Activated B cell treated with CpG ODN at 0.5 μM for 24 hours (primary cell): ENCODE measurements around the gene TTR. TPM values are rescaled to one million over a fixed set of nuclear protein-coding genes. Genes with fewer than 3 reads are reported as not detected.

Experiments
- ATAC-seq: fragments of 200-7000 bp; cut with Tn5 transposase; one replicate; pipeline ENCODE4 v1.10.0; 2021; ENCODE audit warnings: low read depth, mild to moderate bottlenecking, moderate library complexity
- CTCF ChIA-PET: fragments of 350-600 bp; sonication (Branson Sonifier 250); formaldehyde crosslinking; loops from one replicate; lab custom pipeline; 2021; ENCODE audit warnings: antibody characterized with exemption; lab: Charles Lee
- POLR2A ChIA-PET: fragments of 350-600 bp; sonication (Branson Sonifier 250); formaldehyde crosslinking; loops from one replicate; lab custom pipeline; 2021; ENCODE audit warnings: antibody characterized with exemption; lab: Charles Lee
- DNase-seq: peaks from one replicate; pipeline ENCODE4 v3.0.0; 2022
- H3K27ac Mint-ChIP-seq: one replicate; pipeline ENCODE4 v1.8.0; 2020; ENCODE audit warnings: mixed read lengths
- H3K27me3 Mint-ChIP-seq: one replicate; pipeline ENCODE4 v1.8.0; 2021; ENCODE audit warnings: mixed read lengths
- H3K36me3 Mint-ChIP-seq: one replicate; pipeline ENCODE4 v1.8.0; 2021; ENCODE audit warnings: low read depth, mixed read lengths
- H3K4me1 Mint-ChIP-seq: one replicate; pipeline ENCODE4 v1.8.0; 2021; ENCODE audit warnings: mixed read lengths
- H3K4me3 Mint-ChIP-seq: one replicate; pipeline ENCODE4 v1.8.0; 2020; ENCODE audit warnings: mild to moderate bottlenecking, mixed read lengths
- H3K9me3 Mint-ChIP-seq: one replicate; pipeline ENCODE4 v1.8.0; 2020; ENCODE audit warnings: mixed read lengths
- intact Hi-C: fragments of 100-400 bp; cut with micrococcal nuclease; formaldehyde crosslinking; loops from one replicate; pipeline ENCODE4 v1.15.1; 2024
- total RNA-seq: library from RNA; stranded (reverse); gene quantifications from 2 replicates; pipeline ENCODE4 v1.2.3, GENCODE V29; 2022
- TF ChIP-seq, protein P1 (sequence below): fragments of 200-600 bp; IDR thresholded peaks from one replicate; pipeline ENCODE4 v1.8.0; 2022; ENCODE audit warnings: antibody characterized with exemption, mild to moderate bottlenecking

The TTR gene
- total RNA-seq, result not detected in 2 replicates

DNA sequence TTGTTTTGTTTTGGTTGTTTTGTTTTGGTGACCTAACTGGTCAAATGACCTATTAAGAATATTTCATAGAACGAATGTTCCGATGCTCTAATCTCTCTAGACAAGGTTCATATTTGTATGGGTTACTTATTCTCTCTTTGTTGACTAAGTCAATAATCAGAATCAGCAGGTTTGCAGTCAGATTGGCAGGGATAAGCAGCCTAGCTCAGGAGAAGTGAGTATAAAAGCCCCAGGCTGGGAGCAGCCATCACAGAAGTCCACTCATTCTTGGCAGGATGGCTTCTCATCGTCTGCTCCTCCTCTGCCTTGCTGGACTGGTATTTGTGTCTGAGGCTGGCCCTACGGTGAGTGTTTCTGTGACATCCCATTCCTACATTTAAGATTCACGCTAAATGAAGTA, at the start of gene TTR:
Gene TTR, plus strand, starts transcription at position 250 of the 400 bp plus-strand sequence. Its CDS starts 26 bp downstream, at position 276.
- ChIA-PET CTCF (no interaction called here), POLR2A (no interaction called here)
- Mint-ChIP-seq H3K36me3 (no peaks in the 10 kb centered on the region), H3K9me3 (no peaks in the 10 kb centered on the region), H3K4me1 (no peaks in the 10 kb centered on the region), H3K27ac (no peak within 1 kb of the TSS), H3K4me3 (no peak within 1 kb of the TSS), H3K27me3 (no peaks in the 10 kb centered on the region)
- TF ChIP-seq, protein P1, sequence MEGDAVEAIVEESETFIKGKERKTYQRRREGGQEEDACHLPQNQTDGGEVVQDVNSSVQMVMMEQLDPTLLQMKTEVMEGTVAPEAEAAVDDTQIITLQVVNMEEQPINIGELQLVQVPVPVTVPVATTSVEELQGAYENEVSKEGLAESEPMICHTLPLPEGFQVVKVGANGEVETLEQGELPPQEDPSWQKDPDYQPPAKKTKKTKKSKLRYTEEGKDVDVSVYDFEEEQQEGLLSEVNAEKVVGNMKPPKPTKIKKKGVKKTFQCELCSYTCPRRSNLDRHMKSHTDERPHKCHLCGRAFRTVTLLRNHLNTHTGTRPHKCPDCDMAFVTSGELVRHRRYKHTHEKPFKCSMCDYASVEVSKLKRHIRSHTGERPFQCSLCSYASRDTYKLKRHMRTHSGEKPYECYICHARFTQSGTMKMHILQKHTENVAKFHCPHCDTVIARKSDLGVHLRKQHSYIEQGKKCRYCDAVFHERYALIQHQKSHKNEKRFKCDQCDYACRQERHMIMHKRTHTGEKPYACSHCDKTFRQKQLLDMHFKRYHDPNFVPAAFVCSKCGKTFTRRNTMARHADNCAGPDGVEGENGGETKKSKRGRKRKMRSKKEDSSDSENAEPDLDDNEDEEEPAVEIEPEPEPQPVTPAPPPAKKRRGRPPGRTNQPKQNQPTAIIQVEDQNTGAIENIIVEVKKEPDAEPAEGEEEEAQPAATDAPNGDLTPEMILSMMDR, result no peak
- DNase-seq (no peak), ATAC-seq (no peak)
- intact Hi-C loops, result no loop called here

DNA sequence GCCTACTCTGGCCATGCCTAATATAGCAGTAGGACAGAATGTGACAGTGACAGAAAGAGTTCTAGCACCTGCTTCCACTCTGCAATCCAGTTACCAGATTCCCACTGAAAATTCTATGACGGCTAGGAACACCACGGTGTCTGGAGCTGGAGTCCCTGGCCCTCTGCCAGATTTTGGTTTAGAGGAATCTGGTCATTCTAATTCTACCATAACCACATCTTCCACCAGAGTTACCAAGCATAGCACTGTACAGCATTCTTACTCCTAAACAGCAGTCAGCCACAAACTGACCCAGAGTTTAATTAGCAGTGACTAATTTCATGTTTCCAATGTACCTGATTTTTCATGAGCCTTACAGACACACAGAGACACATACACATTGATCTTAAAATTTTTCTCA, 45.2 kb upstream of the TTR start:
- ChIA-PET POLR2A (no interaction called here), CTCF (no interaction called here)
- Mint-ChIP-seq H3K4me1 (no peaks in the 10 kb centered on the region), H3K36me3 (no peaks in the 10 kb centered on the region), H3K4me3 (no peak overlapping the region), H3K9me3 (no peaks in the 10 kb centered on the region), H3K27me3 (no peaks in the 10 kb centered on the region), H3K27ac (no peak overlapping the region)
- intact Hi-C loops, result no loop called here
- TF ChIP-seq, protein P1, result no peak
- DNase-seq (no peak), ATAC-seq (no peak)

DNA sequence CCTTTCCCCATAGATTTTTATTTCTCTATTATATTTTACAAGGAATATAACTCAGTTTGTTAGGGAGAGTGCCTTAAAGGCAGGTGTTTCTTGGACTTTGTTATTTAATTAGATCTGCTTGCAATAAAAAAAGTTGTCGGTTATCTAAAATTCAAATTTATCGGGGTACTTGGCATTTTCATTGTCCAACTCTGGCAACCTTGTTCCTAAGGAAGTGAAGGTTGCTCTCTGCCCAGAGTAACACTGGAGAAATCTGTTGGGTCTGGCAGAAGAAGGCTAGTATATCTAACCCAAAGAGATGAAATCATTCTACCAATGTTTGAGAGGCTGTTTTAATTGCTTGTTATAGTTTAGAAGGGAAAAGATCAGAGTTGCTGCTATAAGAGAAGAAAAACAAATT, 42.8 kb upstream of the TTR start:
- no peaks in the 10 kb centered on the region for H3K36me3 Mint-ChIP-seq
- H3K27ac Mint-ChIP-seq, result no peak overlapping the region
- no peaks in the 10 kb centered on the region for H3K4me1 Mint-ChIP-seq
- no peak for DNase-seq
- no peak overlapping the region for H3K4me3 Mint-ChIP-seq
- no peaks in the 10 kb centered on the region for H3K27me3 Mint-ChIP-seq
- no peaks in the 10 kb centered on the region for H3K9me3 Mint-ChIP-seq
- CTCF ChIA-PET, result no interaction called here
- TF ChIP-seq, protein P1, result no peak
- intact Hi-C loops, result no loop called here
- POLR2A ChIA-PET, result no interaction called here
- ATAC-seq, result no peak

DNA sequence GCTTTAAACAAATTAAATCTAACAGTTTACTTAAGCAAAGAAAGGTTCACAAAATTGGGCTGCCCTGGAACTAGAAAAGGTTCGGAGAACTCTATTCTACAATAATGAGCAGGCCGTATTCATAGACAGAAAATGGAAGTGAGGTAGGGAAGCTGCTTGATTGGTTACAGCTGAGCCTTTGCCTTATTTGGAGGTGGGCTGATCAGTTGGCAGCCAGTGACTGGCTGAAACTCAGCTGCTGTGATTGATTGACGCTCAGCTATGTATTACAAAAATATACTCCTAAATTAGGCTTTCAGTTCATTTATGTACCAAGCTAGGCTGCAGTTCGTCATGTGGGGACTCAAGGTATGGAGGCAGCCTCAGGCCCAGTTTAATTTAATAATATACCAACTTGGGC, 42.3 kb upstream of the TTR start:
- Mint-ChIP-seq H3K27me3 (peaks cover 2% of the 10 kb centered on the region), H3K36me3 (no peaks in the 10 kb centered on the region), H3K27ac (no peak overlapping the region), H3K9me3 (no peaks in the 10 kb centered on the region), H3K4me1 (no peaks in the 10 kb centered on the region), H3K4me3 (no peak overlapping the region)
- ATAC-seq (no peak), DNase-seq (no peak)
- CTCF ChIA-PET, result interaction anchor here (1.1 kb wide), 1 partner anchor 174 kb away, joined by 5 read pairs; no protein-coding TSS in a partner anchor
- TF ChIP-seq, protein P1, result no peak
- POLR2A ChIA-PET, result no interaction called here
- intact Hi-C loops, result no loop called here

DNA sequence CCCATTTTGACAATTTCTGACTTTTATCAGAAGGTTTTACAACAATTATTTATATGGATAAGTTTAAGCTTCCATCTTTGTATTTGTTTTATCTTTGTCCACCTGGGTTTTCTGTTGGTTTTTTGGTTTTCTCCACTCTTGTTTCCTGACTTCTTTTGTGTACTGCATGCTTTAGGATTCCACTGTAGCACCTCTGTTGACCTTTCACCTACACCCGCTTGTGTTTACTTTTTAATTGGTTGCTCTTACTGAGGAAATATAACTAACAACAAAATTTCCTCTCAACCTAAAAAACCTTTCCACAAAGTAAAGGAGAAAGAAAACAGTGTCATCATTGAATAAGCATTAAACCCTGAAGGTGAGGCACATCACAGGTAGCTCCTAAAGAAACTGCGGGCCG, 39.8 kb upstream of the TTR start:
- intact Hi-C loops, result no loop called here
- DNase-seq (no peak), ATAC-seq (no peak)
- Mint-ChIP-seq H3K4me3 (no peak overlapping the region), H3K36me3 (no peaks in the 10 kb centered on the region), H3K9me3 (no peaks in the 10 kb centered on the region), H3K4me1 (no peaks in the 10 kb centered on the region), H3K27ac (no peak overlapping the region), H3K27me3 (peaks cover 4% of the 10 kb centered on the region)
- POLR2A ChIA-PET, result no interaction called here
- TF ChIP-seq, protein P1, result no peak
- CTCF ChIA-PET, result interaction anchor here (0.9 kb wide), 1 partner anchor 426 kb away, joined by 3 read pairs; no protein-coding TSS in a partner anchor
